NCI-H524 treated with DMSO at 0.1 percent for 48 hours (cell line): Measurements from ENCODE around the gene CIAPIN1.
A peak's percentile ranks its signal among the peaks of the same experiment; 100 is the strongest.
"Not testable (repeated sequence)": the region's sequence is repeated elsewhere in the genome, so short reads cannot be mapped to it uniquely, and the experiment has no call there.

Experiments
- DNase-seq: peaks from one replicate; lab custom pipeline; 2025; lab: John Stamatoyannopoulos, UW

Gene CIAPIN1

DNA sequence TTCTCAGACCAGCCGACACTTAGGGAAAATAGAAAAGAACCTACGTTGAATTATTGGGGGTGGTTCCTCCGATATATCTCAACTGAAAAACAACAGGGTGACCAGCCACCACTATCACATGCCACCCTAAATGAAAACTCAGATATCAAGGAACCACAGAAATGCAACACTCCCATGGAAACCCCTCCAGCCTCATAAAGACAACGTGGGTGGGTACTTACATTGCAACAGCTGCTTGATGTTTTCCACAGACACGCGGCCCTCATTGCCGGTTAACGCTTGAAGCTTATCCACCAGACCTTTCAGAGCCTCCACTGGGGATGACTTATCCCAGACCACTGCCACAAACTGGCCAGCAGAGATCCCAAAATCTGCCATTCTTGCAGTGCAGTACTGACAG is 6.6 kb downstream of the CIAPIN1 start:
- DNase-seq, result not testable (repeated sequence)

DNA sequence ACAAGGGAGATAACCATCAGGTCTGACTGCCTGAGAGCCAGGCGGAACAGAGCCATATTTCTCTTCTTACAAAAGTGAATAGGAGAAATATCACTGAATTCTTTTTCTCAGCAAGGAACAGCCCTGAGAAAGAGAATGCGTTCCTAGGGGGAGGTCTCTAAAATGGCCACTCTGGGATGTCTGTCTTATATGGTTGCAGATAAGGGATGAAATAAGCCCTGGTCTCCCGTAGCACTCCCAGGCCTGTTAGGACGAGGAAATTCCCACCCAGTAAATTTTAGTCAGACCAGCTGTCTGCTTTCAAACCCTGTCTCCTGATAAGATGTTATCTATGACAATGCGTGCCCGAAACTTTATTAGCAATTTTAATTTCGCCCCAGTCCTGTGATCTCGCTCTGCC is 7.2 kb downstream of the CIAPIN1 start:
- not testable (repeated sequence) for DNase-seq

- no peak for DNase-seq
Measured at GRCh38 chr16:57435838-57436237, 11.3 kb downstream of the CIAPIN1 start.

DNA sequence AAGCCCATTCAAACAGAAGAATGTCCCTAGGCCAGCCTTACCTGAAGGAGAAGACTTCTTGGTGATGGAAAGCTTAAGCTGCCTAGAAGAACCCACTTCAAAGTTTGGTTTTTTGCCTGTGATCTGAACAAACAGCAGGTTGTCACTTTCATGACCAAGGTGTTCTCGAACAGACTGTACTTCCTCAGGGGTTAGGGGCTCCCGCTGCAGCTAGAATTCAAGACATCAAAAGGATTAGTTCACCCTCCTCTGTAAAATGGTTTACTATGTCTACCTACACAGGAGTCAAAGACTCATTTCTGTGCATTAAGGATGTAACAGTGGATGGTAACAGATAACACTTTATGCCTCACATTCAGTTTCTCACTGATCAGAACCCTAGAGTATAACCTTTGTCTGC is 13.2 kb downstream of the CIAPIN1 start:
- no peak for DNase-seq

GRCh38 chr16:57432989-57433388 is 14.2 kb downstream of the CIAPIN1 start:
- no peak for DNase-seq

GRCh38 chr16:57432505-57432904 is 14.7 kb downstream of the CIAPIN1 start:
- no peak for DNase-seq

DNA sequence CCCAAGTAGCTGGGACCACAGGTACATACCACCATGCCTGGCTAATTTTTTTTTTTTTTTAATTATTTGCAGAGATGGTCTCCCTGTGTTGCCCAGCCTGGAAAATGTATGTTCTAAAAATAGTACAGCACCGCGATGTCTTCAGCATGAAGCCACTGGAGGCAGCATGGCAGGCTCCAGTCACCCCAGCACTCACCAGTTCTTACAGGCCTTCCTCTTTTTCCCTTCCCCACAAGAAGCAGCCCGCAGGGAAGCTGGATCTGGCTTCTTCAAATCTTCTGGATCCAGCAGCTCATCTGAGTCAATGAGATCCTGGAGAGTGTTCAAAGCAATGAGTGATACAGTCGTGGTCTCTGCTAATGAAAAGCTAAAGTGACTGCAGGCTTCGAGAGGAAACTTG is 16.2 kb downstream of the CIAPIN1 start:
- DNase-seq, result no peak

- DNase-seq, result peak; percentile 73
Measured at GRCh38 chr16:57427824-57428223, 19.4 kb downstream of the CIAPIN1 start.

DNA sequence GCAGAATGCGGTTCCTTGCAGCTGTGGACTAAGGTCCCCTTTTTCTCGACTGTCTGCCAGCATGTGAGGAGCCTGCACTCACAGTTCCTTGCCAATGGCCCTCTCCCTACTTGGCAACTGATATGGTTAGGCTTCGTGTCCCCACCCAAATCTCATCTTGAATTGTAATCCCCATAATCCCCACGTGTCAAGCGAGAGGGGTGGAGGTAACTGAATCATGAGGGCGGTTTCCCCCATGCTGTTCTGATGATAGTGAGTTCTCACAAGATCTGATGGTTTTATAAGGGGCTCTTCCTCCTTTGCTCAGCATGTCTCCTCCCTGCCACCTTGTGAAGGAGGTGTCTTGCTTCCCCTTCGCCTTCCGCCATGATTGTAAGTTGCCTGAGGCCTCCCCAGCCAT is 19.9 kb downstream of the CIAPIN1 start:
- no peak for DNase-seq

DNA sequence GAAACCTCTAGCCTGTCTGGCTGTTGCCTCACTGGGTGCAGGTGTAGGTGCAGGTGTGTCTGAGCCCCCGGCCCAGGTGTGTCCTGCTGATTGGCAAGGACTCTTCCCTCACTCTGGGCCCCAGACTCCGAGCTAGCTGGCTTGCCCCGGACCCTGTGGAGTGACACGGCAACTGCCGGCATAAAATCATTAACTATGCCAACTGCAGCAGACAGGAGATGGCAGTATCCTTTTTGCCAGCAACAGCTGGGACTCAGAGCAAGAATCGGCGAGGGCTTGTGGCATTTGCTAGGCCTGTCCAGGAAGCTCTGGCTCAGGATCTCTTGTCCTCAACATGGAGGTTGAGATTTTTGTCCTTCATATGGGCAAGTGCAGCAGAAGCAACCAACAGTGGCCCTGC is 20.8 kb downstream of the CIAPIN1 start:
- no peak for DNase-seq

- no peak for DNase-seq
Measured at GRCh38 chr16:57424583-57424982, 22.6 kb downstream of the CIAPIN1 start.

DNA sequence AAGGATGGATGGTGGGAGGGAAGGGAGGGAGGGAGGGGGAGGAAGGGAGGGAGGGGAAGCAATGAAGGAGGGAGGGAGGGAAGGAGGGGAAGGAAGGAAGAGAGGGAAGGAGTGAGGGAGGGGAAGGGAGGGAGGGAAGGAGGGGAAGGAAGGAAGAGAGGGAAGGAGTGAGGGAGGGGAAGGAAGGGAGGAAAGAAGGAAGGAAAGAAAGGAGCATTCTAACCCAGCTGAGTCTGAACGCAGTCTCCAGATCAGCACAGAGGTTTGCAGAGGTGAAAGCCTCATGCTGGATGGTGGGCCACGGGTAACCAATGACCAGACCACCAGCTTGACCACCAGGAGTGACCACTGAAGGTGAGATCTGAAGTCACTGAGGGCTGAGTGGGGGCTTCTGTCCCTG is 24.0 kb downstream of the CIAPIN1 start:
- no peak for DNase-seq

DNA sequence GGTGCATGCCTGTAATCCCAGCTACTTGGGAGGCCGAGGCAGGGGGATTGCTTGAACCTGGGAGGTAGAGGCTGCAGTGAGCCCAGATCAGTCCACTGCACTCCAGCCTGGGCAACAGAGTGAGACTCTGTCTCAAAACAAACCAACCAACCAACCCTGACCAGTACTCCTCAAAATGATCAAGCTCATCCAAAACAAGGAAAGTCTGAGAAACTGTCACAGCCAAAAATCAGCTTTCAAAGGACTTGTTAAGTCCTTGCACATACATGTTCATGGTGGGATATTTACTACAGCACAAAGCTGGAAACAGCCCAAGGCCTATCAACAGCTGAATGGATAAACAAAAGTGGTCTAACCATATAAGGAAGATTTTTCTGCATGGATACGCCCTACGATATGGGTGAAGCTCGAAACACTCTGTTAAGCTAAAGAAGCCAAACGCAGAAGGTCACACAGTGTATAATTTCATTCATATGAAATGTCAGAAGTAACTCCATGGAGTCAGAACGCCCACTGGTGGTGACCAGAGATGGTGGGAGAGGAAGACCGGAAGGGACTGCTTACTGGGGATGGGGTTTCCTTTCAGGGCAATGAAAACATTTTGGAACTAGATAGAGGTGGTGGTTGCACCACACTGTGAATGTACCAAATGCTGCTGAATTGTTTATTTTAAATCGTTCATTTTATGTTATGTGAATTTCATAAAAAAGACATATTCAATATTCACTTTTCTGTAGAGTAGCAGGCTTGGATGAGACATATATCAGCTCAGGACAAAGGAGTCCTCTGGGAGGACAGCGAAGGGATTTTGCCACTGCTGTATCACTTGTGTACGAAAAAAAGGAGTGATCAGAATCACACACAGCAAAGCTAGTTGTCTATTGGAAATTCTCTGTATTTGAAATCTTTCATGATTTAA is 24.9 kb downstream of the CIAPIN1 start:
- DNase-seq, result no peak

DNA sequence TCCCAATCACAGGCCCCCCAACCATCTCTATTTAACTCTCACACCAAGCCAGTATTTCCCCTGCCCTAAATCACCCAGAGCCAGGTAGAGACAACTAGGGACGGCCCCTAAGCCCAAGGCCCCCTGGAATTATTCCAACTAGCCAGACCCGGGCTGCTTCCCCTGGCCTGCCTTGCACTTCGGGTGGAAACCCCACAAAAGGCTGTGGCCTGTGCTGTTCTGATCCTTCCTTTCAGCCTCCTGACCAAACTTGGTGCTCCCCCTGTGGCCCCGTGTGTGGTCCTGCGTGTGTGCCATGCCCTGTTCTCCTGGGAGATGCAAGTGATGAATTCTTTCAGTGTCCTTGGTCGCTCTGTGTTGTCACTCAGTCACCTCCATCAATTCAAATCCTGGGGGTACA is 27.7 kb downstream of the CIAPIN1 start:
- no peak for DNase-seq

DNA sequence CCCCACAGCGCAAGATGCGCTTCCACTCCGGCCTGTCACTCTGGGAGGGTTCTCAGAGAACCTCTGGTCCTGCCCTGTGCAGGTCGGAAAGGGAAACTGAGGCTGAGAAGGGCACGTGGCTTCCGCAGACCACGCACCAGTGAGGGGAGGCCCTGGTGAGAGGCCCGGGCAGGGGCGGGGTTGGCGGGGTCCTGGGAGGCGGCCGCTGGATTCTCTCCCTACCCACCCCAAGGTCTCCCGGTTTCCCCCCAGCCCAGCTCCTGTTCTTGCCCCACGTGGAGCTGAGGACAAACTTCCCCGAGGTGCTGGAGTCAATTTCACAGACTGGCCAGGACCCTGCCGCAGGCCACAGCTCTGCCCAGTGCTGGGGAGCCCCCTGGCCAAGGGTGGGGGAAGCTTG is 31.1 kb downstream of the CIAPIN1 start:
- DNase-seq, result no peak

DNA sequence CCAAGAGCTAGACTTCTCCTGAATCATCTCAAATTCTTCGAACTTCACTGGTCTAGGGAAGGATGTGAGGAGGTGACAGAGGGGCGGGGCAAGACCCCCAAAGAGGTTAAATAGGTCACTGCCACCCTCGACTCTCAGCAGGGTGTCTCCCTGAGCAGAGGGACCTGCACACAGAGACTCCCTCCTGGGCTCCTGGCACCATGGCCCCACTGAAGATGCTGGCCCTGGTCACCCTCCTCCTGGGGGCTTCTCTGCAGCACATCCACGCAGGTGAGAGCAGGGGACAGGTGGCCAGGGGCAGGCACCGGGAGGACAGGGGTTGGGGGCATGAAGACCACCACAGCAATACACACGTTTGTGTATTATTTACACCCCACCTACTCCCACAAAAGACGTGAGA is 33.5 kb downstream of the CIAPIN1 start:
- DNase-seq, result no peak

DNA sequence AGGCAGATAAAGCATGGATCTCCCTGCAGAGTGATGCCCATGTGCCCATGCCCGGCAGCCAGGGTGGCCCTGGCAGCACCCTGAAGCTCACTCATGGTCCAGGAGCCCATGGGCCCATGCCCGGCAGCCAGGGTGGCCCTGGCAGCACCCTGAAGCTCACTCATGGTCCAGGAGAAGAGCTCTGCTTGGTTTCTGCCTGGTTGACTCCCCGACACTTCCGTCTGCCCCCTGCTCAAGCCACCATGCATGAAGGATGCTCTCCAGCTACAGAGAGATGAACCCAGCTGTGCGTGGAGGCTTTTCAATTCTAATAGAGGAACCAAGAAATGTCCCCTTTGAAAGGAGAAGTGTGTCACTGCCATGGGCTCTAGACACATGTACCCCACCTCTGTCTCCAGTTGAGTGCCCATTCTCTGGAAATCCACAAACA is 33.9 kb downstream of the CIAPIN1 start:
- no peak for DNase-seq

GRCh38 chr16:57412584-57412983 is 34.6 kb downstream of the CIAPIN1 start:
- no peak for DNase-seq

- DNase-seq, result no peak
Measured at GRCh38 chr16:57411362-57411976, 35.7 kb downstream of the CIAPIN1 start.

DNA sequence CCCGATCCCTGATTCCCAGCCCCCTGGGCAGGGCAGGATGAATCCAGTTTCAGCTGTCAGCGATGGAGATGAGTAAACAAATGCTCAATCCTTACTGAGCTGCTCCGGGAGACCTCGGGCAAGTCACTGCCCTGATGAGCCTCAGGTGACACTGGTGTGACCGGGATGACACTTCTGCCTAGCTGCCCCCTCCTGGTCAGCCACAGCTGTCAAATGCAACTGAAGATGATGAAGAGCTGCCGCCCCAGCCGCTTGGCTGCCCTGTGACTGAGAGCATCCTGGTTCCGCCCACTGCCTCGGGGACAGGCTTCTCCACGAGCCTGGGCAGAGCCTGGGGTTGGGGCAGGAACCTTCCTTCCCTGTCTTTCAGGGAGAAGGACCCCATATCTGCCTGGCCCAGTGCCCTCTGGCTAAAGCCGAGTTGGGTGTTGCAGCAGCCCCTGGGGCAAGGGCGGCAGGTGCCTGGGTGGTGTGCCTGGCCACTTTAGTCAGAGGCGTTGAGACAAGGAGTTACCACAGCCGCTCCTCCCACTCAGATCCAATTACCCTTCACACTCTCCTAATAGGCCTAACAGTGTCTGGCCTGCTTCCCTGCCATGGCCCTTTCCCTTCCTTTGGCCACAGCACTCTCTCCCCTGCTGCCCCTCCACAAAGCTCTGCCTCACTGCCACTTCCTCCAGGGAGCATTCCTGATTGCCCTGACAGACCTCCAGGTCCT is 37.2 kb downstream of the CIAPIN1 start:
- no peak for DNase-seq

- no peak for DNase-seq
Measured at GRCh38 chr16:57409065-57409464, 38.1 kb downstream of the CIAPIN1 start.

DNA sequence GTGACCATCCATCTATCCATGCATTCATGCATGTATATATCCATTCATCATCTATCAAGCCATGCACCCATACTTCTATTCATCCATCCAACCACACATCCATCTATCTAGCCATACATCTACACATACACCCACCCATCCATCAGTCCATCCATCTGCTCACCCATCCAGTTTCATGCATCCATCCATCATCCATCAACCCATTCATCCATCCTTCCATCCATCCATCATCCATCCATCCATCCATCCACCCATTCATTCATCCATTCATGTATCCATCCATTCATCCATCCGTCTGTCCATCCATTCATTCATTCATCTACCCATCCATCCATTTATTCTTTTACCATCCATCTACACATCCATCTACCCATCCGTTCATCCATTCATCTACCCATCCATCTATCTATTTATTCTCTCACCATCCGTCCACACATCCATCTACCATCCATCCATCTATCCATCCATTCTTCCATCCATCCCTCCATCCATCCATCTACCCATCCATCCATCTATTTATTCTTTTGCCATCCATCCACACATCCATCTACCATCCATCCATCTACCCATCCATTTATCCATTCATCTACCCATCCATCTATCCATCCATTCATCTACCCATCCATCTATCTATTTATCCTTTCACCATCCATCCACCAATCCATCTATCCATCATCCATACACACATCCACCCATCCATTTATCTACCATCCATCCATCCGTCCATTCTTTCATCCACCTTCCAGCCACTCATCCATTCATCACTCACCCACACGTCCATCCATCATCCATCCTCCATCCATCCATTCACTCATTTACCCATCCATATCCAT is 39.4 kb downstream of the CIAPIN1 start:
- no peak for DNase-seq
